NCI-H510A (cell line): Measurements from ENCODE around the gene TEX12.
"Not testable (repeated sequence)": the region's sequence is repeated elsewhere in the genome, so short reads cannot be mapped to it uniquely, and the experiment has no call there.

Source experiments
- DNase-seq: peaks from one replicate; lab custom pipeline; 2025; lab: John Stamatoyannopoulos, UW

The TEX12 gene

GRCh38 chr11:112163875-112164685 is 3.1 kb upstream of the TEX12 start, which contains the start of gene IL18:
Gene IL18, minus strand, starts transcription at chr11:112164094. Its CDS starts 9,041 bp downstream, at chr11:112155053.
- no peak for DNase-seq

DNA sequence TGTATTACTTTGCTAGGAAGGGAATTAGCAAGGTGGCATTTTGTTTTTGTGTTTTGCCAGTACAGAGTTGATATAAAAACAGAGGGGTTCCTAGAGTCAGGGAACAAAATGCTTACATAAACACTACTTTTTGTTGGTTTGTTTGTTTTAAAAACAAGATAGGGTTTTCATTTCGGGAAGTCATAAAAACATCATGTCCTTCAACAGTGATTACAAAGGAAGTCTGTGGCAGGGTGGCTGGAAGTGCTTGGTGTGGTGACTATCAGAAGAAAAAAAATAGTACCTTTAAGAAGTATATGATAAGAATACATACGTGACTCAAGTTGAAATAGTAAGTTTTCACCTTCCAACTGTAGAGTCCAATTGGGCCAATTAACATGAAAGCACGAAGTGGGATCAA is 2.1 kb upstream of the TEX12 start:
- DNase-seq = no peak

DNA sequence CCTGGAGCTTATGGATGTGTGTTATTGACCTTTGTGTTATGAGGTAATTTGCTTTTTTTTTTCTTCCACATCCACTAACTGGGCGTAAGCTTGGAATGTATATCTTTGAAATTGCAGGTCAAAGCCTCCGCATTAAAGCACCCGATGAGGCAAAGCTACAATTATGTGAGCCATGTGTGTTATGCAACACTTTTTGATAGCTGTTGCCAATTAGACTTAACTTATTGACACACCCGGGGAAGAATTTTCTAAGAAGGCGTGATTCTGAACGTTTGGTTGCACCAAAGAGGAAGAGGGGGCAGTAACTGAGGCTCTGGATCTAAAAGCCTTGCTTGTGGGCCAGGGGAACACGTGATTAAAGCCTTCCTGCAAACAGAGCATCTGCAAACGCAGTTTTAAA is 610 bp upstream of the TEX12 start:
- DNase-seq = no peak

DNA sequence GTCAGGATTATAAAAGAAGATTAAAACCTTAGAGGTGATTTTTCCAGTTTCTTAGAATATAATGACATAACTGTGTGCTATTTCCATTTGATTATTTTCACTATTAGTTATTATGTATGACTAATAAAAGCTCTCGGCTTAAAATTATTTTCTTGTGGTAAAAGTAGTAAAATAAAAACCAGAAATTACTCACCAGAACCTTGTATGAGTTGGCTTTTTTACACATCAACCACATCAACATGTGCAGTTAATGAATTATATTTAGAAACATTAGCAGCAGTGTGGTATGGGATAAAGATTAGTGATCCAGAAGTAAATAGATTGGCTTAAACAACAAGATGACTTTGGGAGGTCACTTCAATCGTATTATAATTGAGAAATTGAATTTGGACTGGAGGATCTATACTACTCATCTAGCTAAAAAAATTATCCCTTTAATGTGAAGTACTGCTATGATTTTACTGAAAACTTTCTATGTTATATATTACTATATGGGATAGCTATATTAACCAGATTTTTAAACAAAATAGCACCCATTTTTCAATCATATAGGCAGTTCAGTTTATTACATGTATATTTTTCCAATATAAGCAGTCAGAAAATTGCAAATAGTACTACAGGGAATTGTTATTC is 5.3 kb downstream of the TEX12 start:
- no peak for DNase-seq

DNA sequence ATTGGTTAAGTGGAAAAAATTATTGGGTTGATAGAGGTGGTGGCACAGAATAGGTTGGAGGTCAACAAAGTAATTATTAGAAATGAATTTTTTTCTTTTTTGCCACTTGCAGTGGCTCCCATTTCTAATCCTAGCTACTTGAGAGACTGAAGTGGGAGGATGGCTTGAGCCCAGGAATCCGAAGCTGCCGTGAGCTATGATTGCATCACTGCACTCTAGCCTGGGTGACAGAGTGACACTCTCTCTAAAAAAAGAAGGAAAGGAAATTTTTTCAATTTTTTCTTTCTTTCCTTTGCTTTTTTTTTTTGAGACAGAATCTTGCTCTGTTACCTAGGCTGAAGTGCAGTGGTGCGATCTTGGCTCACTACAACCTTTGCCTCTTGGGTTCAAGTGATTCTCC is 6.0 kb downstream of the TEX12 start:
- DNase-seq = no peak

GRCh38 chr11:112174789-112175598 is 7.8 kb downstream of the TEX12 start, which contains the start of gene BCO2:
Gene BCO2, plus strand, starts transcription at chr11:112175512. Its CDS starts 90 bp downstream, at chr11:112175602.
- peak; percentile 7 for DNase-seq

- no peak for DNase-seq
Observed at GRCh38 chr11:112175599-112175952, 8.4 kb downstream of the TEX12 start.

GRCh38 chr11:112176077-112176476 is 8.9 kb downstream of the TEX12 start:
- no peak for DNase-seq

DNA sequence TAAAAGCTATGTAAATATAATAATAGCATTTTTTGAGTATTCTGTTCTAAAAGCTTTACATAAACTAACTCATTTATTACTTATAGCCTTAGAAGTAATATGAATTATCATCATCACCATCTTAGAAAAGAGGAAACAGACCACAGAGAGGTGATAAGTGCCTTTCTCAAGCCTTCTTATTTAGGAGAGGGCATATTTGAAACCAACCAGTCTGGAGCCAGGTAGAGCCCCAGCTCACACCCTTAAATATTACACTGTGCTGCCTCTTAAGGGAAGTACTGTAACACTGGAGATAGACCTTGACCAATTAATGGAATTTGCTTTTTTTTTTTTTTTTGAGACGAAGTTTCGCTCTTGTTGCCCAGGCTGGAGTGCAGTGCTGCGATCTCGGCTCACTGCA is 10.4 kb downstream of the TEX12 start:
- DNase-seq = no peak

DNA sequence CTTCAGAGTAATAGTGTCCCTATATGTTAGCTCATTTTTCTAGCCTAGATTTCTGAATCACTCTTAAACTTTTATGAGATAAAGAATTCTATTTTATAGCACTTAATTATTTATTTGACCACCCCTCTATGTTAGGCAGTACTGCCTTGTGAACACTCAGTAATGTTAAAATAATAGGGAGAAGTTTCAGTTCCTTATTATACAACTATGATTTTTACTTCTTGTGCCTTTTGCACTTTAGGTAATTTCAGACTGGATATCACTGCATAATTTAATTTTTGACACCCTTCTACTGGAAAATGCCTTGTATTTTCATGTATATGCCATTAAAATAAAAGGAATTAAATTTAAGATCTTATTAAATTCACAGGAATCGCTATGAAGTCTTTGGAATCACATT is 11.3 kb downstream of the TEX12 start:
- no peak for DNase-seq

DNA sequence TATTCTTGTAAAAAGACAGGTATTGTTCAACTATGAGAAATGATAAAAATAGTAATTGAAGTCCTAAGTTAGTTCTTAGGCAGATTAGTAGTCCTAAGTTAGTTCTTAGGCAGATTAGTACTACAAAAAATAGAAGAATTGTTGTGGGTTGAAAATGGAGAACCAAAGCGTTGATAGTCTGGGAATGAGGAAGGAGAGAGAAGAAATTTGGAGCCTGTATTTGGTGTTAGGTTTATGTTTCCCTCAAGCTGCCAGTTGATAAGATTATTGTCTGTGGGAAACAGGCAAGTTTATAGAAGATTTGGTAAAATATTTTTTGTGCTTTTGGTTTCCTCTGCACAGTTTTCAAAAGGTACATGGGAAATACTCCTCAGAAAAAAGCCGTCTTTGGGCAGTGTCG is 11.8 kb downstream of the TEX12 start:
- DNase-seq = no peak

DNA sequence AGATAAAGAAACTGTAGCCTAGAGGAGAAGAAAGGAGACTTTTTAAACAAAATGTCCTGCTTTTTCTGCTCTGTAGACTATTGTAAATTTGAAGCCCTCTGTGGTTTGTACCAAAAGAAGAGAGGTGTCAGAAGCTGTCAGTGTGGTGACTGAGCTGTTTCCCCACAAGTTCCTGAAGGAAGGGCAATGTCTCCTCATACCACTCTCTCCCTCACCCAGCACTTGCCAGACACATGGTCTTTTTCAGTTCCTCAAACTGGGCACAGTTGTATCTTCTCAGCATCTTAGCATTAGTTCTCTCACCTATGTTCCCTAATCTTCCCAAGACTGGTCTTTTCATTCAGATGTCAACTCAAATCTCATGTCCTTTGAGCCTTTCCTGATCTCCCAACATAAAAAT is 12.4 kb downstream of the TEX12 start:
- no peak for DNase-seq

GRCh38 chr11:112182867-112183266 is 15.7 kb downstream of the TEX12 start:
- DNase-seq = no peak

GRCh38 chr11:112185883-112186282 is 18.7 kb downstream of the TEX12 start:
- no peak for DNase-seq

- DNase-seq = no peak
Observed at GRCh38 chr11:112186304-112186703, 19.1 kb downstream of the TEX12 start.

- DNase-seq = not testable (repeated sequence)
Observed at GRCh38 chr11:112195113-112195512, 27.9 kb downstream of the TEX12 start.

DNA sequence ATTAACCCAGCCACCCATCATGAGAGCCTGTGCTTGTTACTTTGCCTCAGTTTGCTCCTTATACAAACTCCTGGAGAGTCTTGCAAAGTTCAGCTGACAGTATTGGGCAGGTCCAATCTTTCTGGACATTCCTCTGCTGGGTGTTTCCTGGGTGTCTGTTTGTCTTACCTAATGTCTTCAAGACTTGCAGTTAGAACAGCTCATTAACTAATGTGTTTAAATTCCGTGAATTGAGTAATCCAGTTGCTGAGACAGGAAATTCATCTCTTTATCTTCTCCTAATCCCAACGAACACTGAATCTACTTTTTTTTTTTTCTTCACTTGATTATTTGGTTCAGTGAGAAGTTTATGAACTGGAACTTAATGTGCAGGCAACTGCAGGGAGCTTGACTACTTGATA is 28.8 kb downstream of the TEX12 start:
- DNase-seq = no peak

- no peak for DNase-seq
Observed at GRCh38 chr11:112196519-112197087, 29.4 kb downstream of the TEX12 start.

- not testable (repeated sequence) for DNase-seq
Observed at GRCh38 chr11:112199101-112199500, 31.9 kb downstream of the TEX12 start.

DNA sequence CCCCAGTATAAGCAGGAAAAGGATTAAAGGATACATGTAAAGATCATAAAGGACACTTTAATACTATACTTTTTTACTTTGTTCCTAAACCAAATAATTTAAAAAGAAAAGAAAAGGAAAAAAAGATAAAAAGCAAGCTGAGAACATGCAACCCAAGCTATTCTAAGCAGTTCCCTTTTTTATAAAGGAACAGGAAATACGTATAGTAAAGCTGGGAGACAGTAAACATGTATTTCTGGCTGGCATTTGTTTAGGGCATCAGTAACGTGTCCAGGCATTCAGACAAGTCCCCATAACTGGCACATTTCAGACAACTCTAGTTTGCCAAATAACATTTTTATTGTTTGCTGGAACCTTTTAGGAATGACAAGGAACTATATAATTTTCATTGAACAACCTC is 33.1 kb downstream of the TEX12 start:
- no peak for DNase-seq

DNA sequence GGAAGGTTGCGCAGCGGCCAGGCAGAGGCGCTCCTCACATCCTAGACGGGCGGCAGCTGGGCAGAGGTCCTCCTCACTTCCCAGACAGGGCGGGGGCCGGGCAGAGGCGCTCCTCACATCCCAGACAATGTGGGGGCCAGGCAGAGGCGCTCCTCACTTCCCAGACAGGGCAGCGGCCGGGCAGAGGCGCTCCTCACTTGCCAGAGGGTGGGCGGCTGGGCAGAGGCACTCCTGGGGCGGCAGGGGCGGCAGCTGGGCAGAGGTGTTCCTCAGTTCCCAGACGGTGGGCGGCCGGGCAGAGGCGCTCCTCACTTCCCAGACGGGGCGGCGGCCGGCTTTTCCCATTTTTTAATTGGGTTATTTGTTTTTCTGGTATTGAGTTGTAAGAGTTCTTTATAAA is 38.9 kb downstream of the TEX12 start:
- DNase-seq = no peak

DNA sequence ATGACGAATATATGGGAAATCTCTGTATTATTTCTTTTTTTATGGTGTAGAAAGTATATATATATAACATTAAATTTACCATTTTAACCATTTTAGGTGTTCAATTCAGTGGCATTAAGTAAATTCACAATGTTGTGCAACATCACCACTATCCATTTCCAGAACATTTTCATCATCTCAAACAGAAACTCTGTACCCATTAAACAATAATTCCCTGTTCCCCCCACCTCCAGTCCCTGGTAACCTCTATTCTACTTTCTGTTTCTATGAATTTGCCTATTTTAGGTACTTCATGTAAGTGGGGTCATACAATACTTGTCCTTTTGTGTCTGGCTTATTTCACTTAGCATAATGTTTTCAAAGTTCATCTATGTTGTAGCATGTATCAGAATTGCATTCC is 43.7 kb downstream of the TEX12 start:
- DNase-seq = no peak
